Mucosa of stomach (tissue), 1 donor: ENCODE results near the gene LINGO4.

Experiments used
- H3K27me3 ChIP-seq: one replicate; pipeline ENCODE4 v1.7.0; 2013; ENCODE audit warnings: mild to moderate bottlenecking, low read length; ENCODE audit not compliant: control insufficient read depth, insufficient read depth
- H3K36me3 ChIP-seq: one replicate; pipeline ENCODE4 v1.7.0; 2013; ENCODE audit warnings: low read length; ENCODE audit not compliant: control insufficient read depth, insufficient read depth
- H3K4me1 ChIP-seq: one replicate; pipeline ENCODE4 v1.7.0; 2013; ENCODE audit warnings: mild to moderate bottlenecking, low read length; ENCODE audit not compliant: control insufficient read depth, insufficient read depth
- H3K4me3 ChIP-seq: one replicate; pipeline ENCODE4 v1.7.0; 2013; ENCODE audit warnings: low read length
- H3K9ac ChIP-seq: one replicate; pipeline ENCODE4 v1.7.0; 2013; ENCODE audit warnings: mild to moderate bottlenecking, low read length, moderate library complexity
- H3K9me3 ChIP-seq: one replicate; pipeline ENCODE4 v1.7.0; 2013; ENCODE audit warnings: mild to moderate bottlenecking, low read length, moderate library complexity; ENCODE audit not compliant: control insufficient read depth
- donor health status: Pancreatic carcinoma.

LINGO4 gene

GRCh38 chr1:151807131-151807530 lies 1.9 kb upstream of the LINGO4 start:
- Histone ChIP-seq H3K9ac (no peak overlapping the region), H3K9me3 (no peaks in the 10 kb centered on the region), H3K4me1 (no peaks in the 10 kb centered on the region), H3K4me3 (no peak overlapping the region), H3K36me3 (no peaks in the 10 kb centered on the region), H3K27me3 (no peaks in the 10 kb centered on the region)

- Histone ChIP-seq H3K36me3 (no peaks in the 10 kb centered on the region), H3K9me3 (no peaks in the 10 kb centered on the region), H3K4me3 (no peak overlapping the region), H3K9ac (no peak overlapping the region), H3K27me3 (no peaks in the 10 kb centered on the region), H3K4me1 (no peaks in the 10 kb centered on the region)
Observed at GRCh38 chr1:151806170-151806569, 951 bp upstream of the LINGO4 start.

- Histone ChIP-seq H3K36me3 (no peaks in the 10 kb centered on the region), H3K4me3 (no peak overlapping the region), H3K9ac (no peak overlapping the region), H3K27me3 (no peaks in the 10 kb centered on the region), H3K4me1 (no peaks in the 10 kb centered on the region), H3K9me3 (no peaks in the 10 kb centered on the region)
Observed at GRCh38 chr1:151803915-151804314, 1.3 kb downstream of the LINGO4 start.

GRCh38 chr1:151803164-151803563 lies 2.1 kb downstream of the LINGO4 start:
- H3K9ac ChIP-seq: no peak overlapping the region

GRCh38 chr1:151802372-151802771 lies 2.8 kb downstream of the LINGO4 start:
- H3K4me1 ChIP-seq: no peaks in the 10 kb centered on the region
- no peak overlapping the region for H3K4me3 ChIP-seq
- no peaks in the 10 kb centered on the region for H3K36me3 ChIP-seq
- H3K27me3 ChIP-seq: no peaks in the 10 kb centered on the region
- H3K9me3 ChIP-seq: no peaks in the 10 kb centered on the region
- H3K9ac ChIP-seq: no peak overlapping the region

More at GRCh38 chr1:151803164-151803563, 2.1 kb downstream of the LINGO4 start:
- H3K27me3 ChIP-seq: no peaks in the 10 kb centered on the region
- no peaks in the 10 kb centered on the region for H3K9me3 ChIP-seq
- no peaks in the 10 kb centered on the region for H3K4me1 ChIP-seq
- no peaks in the 10 kb centered on the region for H3K36me3 ChIP-seq
- no peak overlapping the region for H3K4me3 ChIP-seq

- Histone ChIP-seq H3K4me3 (no peak overlapping the region), H3K9ac (no peak overlapping the region), H3K4me1 (no peaks in the 10 kb centered on the region), H3K27me3 (no peaks in the 10 kb centered on the region), H3K9me3 (no peaks in the 10 kb centered on the region), H3K36me3 (no peaks in the 10 kb centered on the region)
Observed at GRCh38 chr1:151801846-151802245, 3.4 kb downstream of the LINGO4 start.

GRCh38 chr1:151801310-151801820 lies 3.9 kb downstream of the LINGO4 start:
- no peaks in the 10 kb centered on the region for H3K4me1 ChIP-seq
- H3K9ac ChIP-seq: no peak overlapping the region
- H3K27me3 ChIP-seq: no peaks in the 10 kb centered on the region
- no peak overlapping the region for H3K4me3 ChIP-seq
- no peaks in the 10 kb centered on the region for H3K9me3 ChIP-seq
- no peaks in the 10 kb centered on the region for H3K36me3 ChIP-seq

- H3K27me3 ChIP-seq: no peaks in the 10 kb centered on the region
- H3K4me1 ChIP-seq: no peaks in the 10 kb centered on the region
- H3K4me3 ChIP-seq: no peak overlapping the region
- H3K36me3 ChIP-seq: no peaks in the 10 kb centered on the region
- no peaks in the 10 kb centered on the region for H3K9me3 ChIP-seq
- H3K9ac ChIP-seq: no peak overlapping the region
Observed at GRCh38 chr1:151800830-151801229, 4.4 kb downstream of the LINGO4 start.

- H3K27me3 ChIP-seq: no peaks in the 10 kb centered on the region
- no peak overlapping the region for H3K9ac ChIP-seq
- H3K9me3 ChIP-seq: no peaks in the 10 kb centered on the region
- no peak overlapping the region for H3K4me3 ChIP-seq
- H3K4me1 ChIP-seq: no peaks in the 10 kb centered on the region
- no peaks in the 10 kb centered on the region for H3K36me3 ChIP-seq
Observed at GRCh38 chr1:151799179-151800022, 5.8 kb downstream of the LINGO4 start.

- Histone ChIP-seq H3K27me3 (no peaks in the 10 kb centered on the region), H3K4me3 (no peak overlapping the region), H3K4me1 (no peaks in the 10 kb centered on the region), H3K9me3 (no peaks in the 10 kb centered on the region), H3K36me3 (no peaks in the 10 kb centered on the region), H3K9ac (no peak overlapping the region)
Observed at GRCh38 chr1:151798571-151798970, 6.6 kb downstream of the LINGO4 start.

- no peaks in the 10 kb centered on the region for H3K27me3 ChIP-seq
- H3K4me1 ChIP-seq: no peaks in the 10 kb centered on the region
- H3K36me3 ChIP-seq: no peaks in the 10 kb centered on the region
- H3K9ac ChIP-seq: peak overlapping the region; percentile 65
- peak overlapping the region; percentile 81 for H3K4me3 ChIP-seq
- H3K9me3 ChIP-seq: no peaks in the 10 kb centered on the region
Observed at GRCh38 chr1:151790940-151791651, 14.1 kb downstream of the LINGO4 start.
